Endothelial cell of hepatic sinusoid (primary cell): Measurements from ENCODE around the gene KIAA0408.

ENCODE experiments used
- in situ Hi-C: cut with HindIII; loops from 2 replicates; pipeline ENCODE4 v1.10.0; 2017; ENCODE audit warnings: low sequenced_read_pairs

Gene KIAA0408

DNA sequence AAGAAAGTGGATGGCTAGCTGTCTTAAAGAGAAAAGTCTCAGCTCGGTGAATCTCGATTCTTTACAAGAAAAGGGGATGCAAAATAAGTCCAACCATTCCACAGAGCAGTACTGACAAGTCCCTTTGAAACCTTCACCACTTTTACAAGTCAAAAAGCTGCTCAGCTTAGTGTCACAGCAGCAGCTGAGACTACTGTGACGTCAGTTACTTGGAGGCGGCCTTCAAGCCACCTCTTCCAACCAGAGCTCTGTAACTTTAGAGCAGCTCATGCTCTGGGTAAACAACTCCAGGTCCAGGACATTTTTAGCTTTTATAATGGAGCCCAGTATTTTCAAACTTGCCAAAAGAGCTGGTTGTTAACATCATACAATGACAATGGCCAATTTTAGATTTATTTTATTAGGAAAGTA lies at the start of gene KIAA0408:
KIAA0408 (minus strand) TSS at position 159 of the 411 bp plus-strand sequence. CDS start 5,408 bp downstream, outside the sequence.
- in situ Hi-C loops = no loop called here

DNA sequence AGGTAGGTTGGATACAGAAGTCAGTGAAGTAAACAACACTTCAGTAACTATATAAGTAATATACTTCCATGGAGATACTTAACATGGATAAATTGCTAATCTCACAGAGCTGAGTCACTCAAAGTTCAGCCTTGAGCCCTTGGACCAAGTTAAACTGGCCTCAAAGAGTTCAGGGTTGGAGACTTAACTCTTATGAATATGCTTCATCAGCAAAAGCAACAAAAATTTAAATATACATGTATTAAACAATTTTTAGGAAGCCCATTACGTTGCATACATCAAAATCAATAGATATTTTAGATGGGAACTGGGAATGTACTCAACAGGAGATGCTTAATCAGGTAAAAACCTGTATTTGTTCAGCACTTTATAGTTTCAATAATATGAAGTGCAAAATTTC lies 47.7 kb upstream of the KIAA0408 start:
- in situ Hi-C loops = no loop called here

DNA sequence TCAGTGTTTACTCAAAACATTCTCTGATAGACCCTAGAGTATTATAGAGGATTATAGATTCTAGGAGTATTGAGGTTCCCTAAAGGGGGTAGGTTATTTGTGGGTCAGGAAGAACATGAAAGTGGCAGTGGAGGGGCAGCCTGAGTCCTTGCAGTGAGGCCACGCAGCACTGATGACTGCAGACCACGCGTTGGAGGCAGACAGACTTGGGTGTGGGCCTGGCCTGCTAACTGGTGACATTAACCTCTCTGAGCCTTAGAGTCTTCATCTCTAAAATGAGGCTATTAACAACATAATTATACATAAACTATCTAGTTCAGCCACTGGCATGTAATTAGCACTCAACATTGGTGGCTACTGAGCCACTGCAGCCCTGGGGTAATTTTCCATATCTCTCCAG lies 43.8 kb upstream of the KIAA0408 start:
- in situ Hi-C loops = no loop called here

DNA sequence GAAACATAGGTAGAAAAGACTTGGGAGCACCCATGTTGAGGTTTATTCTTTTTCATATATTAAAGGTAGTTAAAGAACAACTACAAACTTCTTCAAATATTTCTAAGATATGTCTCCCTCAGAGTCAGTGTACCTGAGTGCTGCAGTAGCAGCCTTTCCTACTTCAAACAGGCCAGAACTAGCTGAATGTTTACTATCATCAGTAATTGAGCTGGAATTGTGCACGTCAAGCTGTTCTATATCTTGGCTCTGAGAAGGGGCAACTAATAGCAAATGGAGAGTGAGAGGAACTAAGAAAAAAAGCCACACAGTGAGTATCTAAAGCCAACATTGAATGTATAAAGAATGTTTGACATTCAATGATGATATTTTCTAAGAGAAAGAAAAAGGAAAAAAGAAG lies 38.2 kb upstream of the KIAA0408 start:
- in situ Hi-C loops = no loop called here

DNA sequence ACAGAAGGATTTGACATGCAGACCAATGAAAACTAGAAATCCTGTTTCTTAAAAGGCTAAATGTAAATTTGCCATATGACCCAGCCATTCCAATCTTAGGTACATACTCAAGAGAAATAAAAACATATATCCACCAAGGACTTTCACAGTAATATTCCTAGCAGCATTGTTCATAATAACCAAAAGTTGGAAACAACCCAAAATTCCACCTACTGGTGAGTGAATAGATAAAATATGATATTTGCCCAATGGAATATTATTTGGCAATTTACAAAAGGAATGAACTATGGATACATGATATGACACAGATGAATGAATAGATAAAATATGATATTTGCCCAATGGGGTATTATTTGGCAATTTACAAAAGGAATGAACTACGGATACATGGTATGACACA lies 37.3 kb upstream of the KIAA0408 start:
- in situ Hi-C loops = no loop called here

DNA sequence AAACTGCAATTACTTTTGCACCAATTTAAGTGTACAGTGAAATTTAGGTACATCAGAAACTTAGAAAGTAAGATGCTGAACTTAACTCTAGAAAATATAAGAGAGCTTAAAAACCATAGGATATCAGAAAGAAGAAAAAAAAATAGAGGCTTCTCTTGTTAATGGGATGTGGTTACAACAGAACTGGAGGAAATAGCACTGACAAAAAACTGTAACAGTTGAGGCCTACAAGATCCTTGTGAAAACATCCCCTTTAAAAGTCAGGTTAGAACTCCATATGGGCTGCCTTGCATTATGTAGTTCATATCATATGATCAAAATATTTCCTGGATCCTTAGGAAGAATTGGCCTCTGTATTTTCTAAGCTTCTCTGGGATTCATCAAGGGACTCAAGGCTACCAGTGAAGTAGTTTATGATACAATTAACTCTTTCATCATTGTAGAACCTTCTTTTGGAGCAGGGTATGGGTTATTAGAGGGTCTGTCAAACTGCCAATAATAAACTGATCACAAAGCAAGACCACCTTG lies 35.1 kb upstream of the KIAA0408 start:
- in situ Hi-C loops = loop anchor here (5.0 kb wide), 1 partner anchor 42 kb away; no protein-coding TSS in a partner anchor

DNA sequence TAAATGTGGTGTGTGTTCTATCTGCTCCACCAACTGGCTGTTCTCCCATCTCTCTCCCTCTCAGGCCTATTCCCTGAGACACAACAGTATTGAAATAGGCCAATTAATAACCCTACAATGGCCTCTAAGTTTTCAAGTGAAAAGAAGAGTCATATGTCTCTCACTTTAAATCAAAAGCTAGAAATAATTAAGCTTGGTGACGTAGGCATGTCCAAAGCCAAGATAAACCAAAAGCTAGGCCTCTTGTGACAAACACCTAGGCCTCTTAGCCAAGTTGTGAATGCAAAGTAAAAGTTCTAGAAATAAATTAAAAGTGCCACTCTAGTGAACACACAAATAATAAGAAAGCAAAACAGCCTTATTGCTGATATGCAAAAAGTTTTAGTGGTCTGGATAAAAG lies 30.1 kb upstream of the KIAA0408 start:
- in situ Hi-C loops = no loop called here

DNA sequence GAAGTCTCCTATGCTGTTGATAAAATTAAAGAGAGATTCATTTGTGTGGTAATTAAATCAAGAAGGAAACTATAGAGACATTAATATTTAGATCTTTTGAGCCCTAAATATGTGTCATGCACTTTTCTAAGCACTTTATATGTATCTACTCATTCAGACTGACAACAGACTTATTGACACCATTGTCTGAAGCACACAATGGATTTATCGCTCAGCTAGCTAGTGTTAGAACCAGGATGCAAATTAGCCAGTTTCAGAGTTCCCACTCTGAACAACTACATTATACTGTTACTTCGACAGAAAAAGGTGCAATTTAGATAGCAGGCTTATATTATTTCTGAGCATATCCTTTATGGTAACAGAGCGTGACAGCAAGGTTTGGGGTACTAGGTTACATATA lies 27.7 kb upstream of the KIAA0408 start:
- in situ Hi-C loops = no loop called here

DNA sequence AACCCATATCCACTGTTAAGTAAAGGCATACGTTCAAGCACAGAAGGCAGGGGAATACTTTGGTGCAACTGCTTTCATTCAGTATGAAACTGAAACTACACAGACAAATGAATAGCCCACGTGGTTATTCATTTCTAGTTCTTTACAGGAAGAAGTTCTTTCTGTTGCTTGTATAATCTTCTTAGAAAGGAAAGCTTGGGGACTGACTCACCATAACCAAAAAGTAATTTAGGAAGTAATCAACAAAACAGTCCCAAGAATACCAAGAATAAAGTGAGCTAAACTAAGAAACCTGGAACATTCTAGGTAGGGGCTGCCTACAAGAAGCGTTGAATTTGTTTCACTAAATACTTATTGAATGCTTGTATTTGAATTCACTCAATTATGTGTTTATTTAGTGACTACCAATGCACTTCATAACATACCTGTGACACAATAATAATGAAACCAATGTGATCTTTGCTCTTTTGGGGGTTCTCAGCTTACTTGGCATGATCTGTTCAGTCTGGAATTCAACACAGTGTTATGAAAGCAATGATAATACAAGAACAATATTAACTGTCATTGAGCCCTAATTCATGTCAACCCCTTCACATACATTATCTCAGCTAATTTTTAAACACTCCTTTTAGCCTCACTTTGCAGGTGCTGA lies 25.1 kb upstream of the KIAA0408 start:
- in situ Hi-C loops = no loop called here

DNA sequence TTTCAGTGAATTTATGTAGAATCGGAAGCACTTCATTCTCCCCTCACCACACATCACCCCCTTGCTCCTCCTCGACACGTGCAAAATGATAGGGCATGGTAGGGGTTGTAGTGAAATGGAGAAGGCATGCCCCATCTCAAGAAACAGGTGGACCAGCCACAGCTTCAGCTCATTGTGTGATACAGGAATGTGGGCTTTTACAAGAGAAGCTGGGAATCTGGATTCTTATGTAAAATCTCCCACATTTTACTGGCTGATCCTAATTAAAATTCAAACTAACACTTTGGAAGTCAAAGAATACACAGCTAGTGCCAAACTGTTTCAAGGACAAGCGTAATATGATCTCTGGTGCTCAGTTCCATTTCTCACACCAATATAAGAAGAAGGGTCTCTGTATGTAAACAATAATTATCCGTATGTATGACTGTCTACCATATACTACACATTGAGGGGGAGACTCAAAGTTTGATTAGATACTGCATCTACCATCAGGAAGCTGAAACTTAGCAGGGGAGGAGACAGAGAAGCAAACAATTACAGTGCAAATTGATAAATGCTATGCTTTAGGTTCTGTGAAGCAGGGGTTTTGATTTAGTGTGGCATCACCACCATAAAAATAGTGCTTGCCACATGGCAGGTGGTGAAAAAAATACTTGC lies 24.3 kb upstream of the KIAA0408 start:
- in situ Hi-C loops = no loop called here

DNA sequence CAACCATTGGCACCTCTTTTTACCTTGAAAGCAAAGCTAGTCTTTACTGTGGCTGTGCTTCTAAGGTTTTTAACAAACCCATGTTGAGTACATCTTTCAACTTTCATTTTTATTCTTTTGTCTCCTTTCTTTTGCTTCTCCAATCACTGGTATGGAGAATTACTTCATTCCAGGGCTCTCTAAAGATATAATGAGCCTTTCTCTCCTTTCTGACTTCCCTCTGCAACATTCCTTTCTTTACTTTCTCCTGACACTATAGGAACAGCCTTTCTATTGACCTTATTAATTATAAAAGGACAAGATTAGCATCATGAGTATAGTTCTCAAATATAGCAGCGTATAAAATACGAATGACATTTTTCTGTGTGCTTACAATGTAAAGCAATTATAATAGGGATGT lies 23.1 kb upstream of the KIAA0408 start:
- in situ Hi-C loops = no loop called here

DNA sequence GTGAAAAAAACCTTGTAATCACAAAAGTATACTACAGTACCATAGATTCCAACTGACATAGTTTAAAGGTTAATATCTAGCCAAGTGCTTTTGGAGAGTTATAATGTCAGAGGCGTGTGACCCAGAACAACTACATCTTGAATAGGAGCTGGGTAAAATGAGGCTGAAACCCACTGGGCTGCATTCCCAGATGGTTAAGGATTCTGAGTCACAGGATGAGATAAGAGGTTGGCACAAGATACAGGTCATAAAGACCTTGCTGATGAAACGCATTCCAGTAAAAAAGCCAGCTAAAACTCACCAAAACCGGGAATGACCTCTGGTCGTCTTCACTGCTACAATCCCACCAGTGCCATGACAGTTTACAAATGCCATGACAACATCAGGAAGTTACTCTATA lies 22.4 kb upstream of the KIAA0408 start:
- in situ Hi-C loops = no loop called here

DNA sequence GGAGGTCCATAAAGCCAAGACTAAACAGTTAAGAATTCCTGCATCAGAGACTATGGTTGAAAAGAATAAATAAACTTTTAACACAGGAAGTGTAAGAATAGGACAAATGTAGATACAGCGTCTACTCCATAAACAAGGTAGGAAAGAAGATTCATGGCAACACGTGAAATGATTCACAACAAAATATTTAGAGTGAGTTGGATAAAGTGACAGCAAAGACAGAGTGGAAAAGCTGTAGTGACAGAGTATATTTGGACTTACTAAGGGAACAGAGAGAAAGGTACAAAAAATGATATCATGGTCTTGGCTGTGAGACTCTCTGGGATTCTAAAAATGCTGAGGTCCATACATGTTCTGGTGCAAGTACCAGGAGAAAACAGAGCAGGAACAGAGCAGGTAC lies 21.9 kb upstream of the KIAA0408 start:
- in situ Hi-C loops = no loop called here

DNA sequence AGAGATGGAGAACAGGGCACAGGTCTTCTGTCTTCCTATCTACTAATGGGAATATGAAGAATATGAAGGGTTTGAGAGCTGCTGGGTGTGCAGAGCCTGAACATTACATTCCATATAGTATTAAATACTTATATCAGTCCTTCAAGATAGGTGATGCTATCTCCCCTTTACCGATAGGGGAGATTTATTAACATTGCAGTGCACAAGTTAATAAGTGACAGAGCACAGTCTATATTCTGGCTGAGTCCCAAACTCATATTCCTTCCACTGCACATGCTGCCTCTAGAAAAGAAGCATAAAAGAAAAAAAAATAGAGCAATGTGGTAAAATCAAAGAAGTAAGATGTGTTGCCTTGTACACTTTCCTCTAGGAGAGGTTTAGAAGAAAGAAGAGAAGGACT lies 18.5 kb upstream of the KIAA0408 start:
- in situ Hi-C loops = no loop called here

DNA sequence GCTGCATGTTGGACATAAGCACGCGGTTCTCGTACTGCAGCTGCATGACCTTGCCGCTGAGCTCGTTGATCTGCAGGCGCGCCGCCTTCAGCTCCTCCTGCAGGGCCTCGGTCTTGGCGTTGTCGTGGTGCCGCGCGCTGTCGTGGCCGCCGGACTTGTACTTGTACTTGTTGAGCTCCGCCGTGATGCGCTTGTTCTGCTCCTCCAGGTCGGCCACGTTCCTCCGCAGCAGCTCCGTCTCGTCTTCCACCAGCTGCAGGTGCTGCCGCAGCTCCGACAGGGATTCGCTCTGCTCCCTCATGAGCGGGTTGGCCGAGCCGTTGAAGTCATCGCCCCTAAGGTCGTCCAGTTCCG lies 16.6 kb upstream of the KIAA0408 start:
- in situ Hi-C loops = no loop called here

DNA sequence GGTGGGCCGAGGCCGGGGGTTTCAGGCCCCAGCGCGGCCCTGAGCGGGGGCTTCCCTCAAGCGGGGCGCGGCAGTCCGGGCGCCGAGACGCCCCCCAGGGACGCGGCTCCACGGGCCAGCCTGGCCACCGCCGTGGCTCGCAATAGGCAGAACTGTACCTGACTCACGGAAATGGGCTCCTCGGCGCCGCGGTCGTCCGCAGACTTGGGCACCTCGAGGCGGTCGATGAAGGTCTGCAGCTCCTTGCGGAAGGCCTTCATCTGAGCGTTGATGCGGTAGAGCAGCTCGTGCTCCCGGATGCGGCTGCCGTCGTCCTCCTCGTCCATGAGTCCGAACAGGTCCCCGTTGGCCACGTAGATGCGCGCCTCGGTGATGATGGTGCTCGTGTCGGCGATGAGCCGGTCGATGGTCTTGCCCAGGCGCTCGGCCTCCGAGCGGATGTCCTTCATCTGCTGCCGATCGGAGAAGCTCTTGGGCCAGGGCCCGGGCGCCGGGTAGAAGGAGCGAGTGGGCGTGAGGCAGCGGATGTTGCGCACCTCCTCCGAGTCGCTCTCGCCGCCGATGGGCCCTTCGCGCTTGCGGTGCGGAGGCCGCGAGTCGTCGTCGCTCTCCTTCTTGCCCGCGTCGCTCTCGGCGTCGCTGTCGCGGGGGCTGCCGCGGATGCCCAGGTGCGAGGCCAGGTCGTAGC lies 16.1 kb upstream of the KIAA0408 start:
- in situ Hi-C loops = no loop called here

DNA sequence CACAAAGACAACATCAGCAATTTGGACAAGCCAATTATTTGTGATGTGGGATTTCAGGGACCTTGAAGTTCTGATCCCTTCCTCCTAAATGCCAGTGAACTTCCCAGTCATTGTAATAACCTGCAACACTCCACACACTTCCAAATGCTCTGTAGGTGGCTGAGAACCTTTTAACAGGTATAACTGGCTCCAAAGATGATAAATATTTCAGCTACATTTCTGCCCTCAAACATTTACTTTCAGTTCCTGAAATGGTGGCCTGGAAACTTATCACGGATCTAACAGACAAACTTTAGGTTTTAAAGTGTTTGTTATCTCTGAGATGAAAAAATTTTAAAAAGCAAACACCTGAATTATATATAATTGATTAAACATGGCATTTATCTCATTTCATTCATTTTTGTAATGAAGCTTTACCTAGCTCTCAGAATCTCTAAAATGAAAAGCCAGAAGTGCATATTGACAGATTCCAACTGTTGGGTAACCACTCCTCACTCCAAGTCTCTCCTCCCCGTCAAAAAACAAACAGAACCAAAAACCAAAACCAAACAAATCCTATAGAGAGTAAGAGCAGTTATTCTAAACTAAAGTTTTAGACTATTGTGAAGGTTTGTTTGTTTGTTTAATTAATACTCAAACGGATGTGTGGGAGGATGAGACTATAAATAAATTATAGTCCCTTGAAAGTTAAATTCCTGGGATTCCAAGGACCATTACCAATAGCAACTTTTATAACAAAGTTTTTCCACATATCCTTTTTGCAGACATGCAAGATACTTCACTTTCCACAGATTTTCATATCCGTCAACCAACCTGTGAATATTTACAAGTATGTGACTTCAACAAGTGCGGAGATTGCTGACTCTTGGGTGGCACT lies 12.4 kb upstream of the KIAA0408 start:
- in situ Hi-C loops = no loop called here

DNA sequence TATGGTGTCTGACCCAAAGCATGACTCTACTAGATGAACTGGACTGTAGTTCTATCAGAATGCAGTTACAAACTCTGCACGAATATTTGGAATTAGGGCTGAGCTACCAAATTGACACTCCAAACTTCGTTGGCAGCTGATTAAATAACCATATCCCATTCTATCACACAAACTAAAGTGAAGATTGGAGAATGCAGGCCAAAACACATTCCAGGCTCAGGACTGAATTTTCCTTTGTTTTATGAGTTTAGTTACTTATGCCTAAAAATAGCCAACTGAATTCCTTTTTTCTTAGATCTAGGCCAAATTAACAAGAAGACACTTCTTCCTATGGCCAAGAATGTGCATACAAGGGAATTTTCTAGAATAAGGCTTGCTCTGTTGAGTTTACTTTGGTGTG lies 9.7 kb upstream of the KIAA0408 start:
- in situ Hi-C loops = no loop called here

DNA sequence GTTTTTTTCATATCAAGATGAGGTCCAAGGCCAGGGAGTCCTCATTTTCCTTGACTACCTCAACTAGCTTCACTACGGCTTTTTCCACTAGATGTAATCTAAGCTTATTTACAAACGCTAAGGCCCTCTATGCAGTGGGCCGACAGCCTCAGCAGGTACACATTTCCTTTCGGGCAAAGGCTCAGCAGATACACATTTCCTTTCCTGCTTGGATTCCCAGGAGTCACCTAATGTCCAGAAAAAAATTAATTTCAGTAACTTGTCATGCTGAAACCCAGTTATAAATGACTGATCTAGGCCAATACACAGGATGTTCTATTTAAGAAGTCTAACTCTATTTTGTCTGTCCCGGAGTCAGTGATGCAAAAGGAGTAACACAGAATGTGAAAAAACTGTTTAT lies 7.2 kb upstream of the KIAA0408 start:
- in situ Hi-C loops = no loop called here

DNA sequence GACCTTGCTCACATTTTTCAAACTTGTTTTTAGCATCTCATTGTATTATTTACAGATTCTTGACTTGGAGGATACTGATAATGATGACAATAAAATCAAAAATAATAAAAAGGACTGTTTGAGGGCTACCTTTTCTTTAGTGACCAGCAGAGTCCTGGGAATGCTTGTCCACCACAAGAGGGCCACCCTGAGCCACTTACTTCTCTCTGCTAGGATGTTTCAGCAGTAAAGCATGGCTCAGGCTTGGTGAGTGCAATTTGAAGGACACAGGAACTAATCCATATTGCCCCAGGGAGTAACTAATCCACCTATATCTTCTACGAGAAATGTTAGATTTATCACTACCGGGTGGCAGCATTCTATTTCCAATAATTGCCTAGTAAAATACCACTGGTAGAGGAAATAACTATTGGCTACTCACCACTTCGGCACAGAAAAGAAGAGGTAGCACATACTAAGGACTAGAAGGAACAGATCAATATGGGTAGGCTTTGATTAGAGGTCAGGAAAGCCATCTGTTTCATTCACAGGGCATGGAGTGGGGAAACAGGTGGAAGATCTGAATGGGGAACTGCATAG lies 5.8 kb upstream of the KIAA0408 start:
- in situ Hi-C loops = no loop called here
